Thymus (tissue), 11 donors: Measurements from ENCODE around the gene AFAP1L1. TPM values are rescaled to one million over a fixed set of nuclear protein-coding genes. Genes with fewer than 3 reads are reported as not detected.

ENCODE experiments used
- DNase-seq, 9 donors: peaks; one replicate each; pipeline ENCODE4 v3.0.0-alpha.2; 2013; ENCODE audit warnings: low spot score in 9 of 9, low read depth in 6 of 9, missing footprints in 1 of 9
- H3K27ac ChIP-seq, 2 donors: one replicate each; pipeline ENCODE4 v1.5.1; 2013; ENCODE audit warnings: control low read depth in 1 of 2, low read depth in 1 of 2, low read length in 1 of 2, mild to moderate bottlenecking in 1 of 2, moderate library complexity in 1 of 2
- H3K27me3 ChIP-seq, 2 donors: one replicate each; pipeline ENCODE4 v1.5.1; 2013; ENCODE audit warnings: low read length in 1 of 2; ENCODE audit not compliant: control insufficient read depth in 2 of 2, insufficient read depth in 1 of 2
- H3K36me3 ChIP-seq, 2 donors: one replicate each; pipeline ENCODE4 v1.5.1; 2013; ENCODE audit warnings: low read length in 1 of 2, mild to moderate bottlenecking in 1 of 2, moderate library complexity in 1 of 2; ENCODE audit not compliant: control insufficient read depth in 2 of 2, insufficient read depth in 2 of 2
- H3K4me1 ChIP-seq, 2 donors: one replicate each; pipeline ENCODE4 v1.5.1; 2013; ENCODE audit warnings: low read length in 2 of 2; ENCODE audit not compliant: control insufficient read depth in 2 of 2, insufficient read depth in 2 of 2
- H3K4me3 ChIP-seq, 2 donors: one replicate each; pipeline ENCODE4 v1.5.1; 2013; ENCODE audit warnings: low read length in 2 of 2, control low read depth in 1 of 2, mild to moderate bottlenecking in 1 of 2
- H3K9me3 ChIP-seq, 2 donors: one replicate each; pipeline ENCODE4 v1.5.1; 2013; ENCODE audit warnings: low read length in 1 of 2, mild to moderate bottlenecking in 1 of 2; ENCODE audit not compliant: control insufficient read depth in 2 of 2, insufficient read depth in 1 of 2
- WGBS: extraction: QIAGEN DNeasy Blood & Tissue Kit; methylation state at CpG from one replicate; pipeline ENCODE4 v1.1.7; 2013; 5-methylcytosine and 5-hydroxymethylcytosine counted together
- polyA plus RNA-seq: library from polyadenylated mRNA; stranded (reverse); fragments of 200-250 nt; gene quantifications from one replicate; pipeline ENCODE4 v1.2.3, GENCODE V29; 2013
- total RNA-seq: library from RNA; stranded (reverse); fragments of 120-200 nt; gene quantifications from one replicate; pipeline ENCODE4 v1.2.4, GENCODE V29; 2013
- donor health status: healthy.

The AFAP1L1 gene
- total and polyA plus RNA-seq, 2 donors: 8.0 to 12.6 TPM

DNA sequence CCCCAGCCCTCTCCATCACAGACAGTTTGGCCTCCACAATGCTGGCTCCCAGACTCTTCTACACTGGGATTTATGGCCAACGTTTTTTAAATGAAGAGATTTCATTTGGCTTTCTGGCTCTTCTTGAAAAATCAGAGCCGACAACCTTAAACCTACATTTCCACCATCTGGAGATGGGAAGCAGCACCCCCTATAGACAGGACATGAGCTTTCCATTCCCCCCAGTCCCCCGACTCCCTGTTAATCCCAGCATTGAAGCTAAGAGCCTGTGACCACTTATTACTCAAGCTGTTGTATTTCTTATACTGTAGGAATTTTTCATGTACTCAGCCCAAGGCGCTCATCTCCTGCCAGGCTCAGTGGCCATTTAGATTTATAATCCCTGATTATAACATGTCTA, 34.0 kb upstream of the AFAP1L1 start:
- DNase-seq: no peak
- H3K27ac ChIP-seq: no peak overlapping the region
- H3K36me3 ChIP-seq: no peaks in the 10 kb centered on the region
- 87% methylated on average over 4 of the region's 4 CpGs for WGBS
- no peak overlapping the region for H3K4me3 ChIP-seq
- H3K27me3 ChIP-seq: no peaks in the 10 kb centered on the region
- H3K9me3 ChIP-seq: peaks cover 0 to 8% of the 10 kb centered on the region in 2 donors
- peaks cover 17 to 26% of the 10 kb centered on the region in 2 donors for H3K4me1 ChIP-seq

GRCh38 chr5:149238540-149238939, 33.1 kb upstream of the AFAP1L1 start:
- H3K36me3 ChIP-seq: no peaks in the 10 kb centered on the region
- no peak for DNase-seq

DNA sequence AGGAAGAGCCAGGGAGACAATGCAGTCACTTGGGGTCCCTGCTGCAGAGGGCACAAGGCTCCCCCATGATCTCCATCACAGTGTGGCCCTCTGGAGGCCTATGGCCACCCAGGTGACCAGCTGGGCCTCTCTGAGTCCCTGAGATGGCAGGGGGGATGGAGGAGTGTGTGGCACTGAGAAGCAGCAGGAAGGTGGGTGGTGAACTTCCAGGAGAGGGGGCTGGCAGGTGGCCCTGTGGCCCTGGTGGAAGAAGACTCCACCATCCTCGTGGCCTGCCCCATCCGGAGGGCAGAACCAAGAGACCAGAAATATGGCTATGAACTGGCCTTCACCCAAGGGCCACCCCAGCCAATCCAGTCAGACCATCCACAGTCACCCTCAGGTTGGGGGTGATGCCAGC, 31.7 kb upstream of the AFAP1L1 start:
- Histone ChIP-seq H3K4me3 (no peak overlapping the region), H3K36me3 (no peaks in the 10 kb centered on the region), H3K27ac (peak overlapping the region; percentile 81 to 89), H3K4me1 (peaks cover 17 to 26% of the 10 kb centered on the region in 2 donors), H3K27me3 (no peaks in the 10 kb centered on the region), H3K9me3 (peaks cover 0 to 8% of the 10 kb centered on the region in 2 donors)
- DNase-seq: no peak
- 74% methylated on average over 2 of the region's 2 CpGs for WGBS

More at GRCh38 chr5:149238540-149238939, 33.1 kb upstream of the AFAP1L1 start:
- WGBS: 93% methylated on average over 2 of the region's 2 CpGs
- Histone ChIP-seq H3K27me3 (no peaks in the 10 kb centered on the region), H3K4me1 (peaks cover 17 to 26% of the 10 kb centered on the region in 2 donors), H3K4me3 (no peak overlapping the region), H3K9me3 (peaks cover 0 to 8% of the 10 kb centered on the region in 2 donors), H3K27ac (no peak overlapping the region)

GRCh38 chr5:149240354-149240998, 31.2 kb upstream of the AFAP1L1 start:
- 7% methylated on average over 13 of the region's 13 CpGs for WGBS
- Histone ChIP-seq H3K27me3 (no peaks in the 10 kb centered on the region), H3K9me3 (peaks cover 0 to 8% of the 10 kb centered on the region in 2 donors), H3K4me1 (peaks cover 17 to 26% of the 10 kb centered on the region in 2 donors), H3K36me3 (no peaks in the 10 kb centered on the region), H3K4me3 (no peak overlapping the region), H3K27ac (peak overlapping the region; percentile 81 to 89)
- peak; percentile 52 to 91 (median 69) for DNase-seq

GRCh38 chr5:149242339-149242738, 29.3 kb upstream of the AFAP1L1 start:
- Histone ChIP-seq H3K9me3 (peaks cover 0 to 8% of the 10 kb centered on the region in 2 donors), H3K36me3 (no peaks in the 10 kb centered on the region), H3K4me3 (no peak overlapping the region), H3K27me3 (no peaks in the 10 kb centered on the region), H3K27ac (no peak overlapping the region), H3K4me1 (peaks cover 17 to 26% of the 10 kb centered on the region in 2 donors)
- 79% methylated on average over 3 of the region's 3 CpGs for WGBS
- DNase-seq: no peak

GRCh38 chr5:149246906-149247305, 24.8 kb upstream of the AFAP1L1 start:
- H3K27ac ChIP-seq: no peak overlapping the region
- DNase-seq: no peak
- H3K9me3 ChIP-seq: no peaks in the 10 kb centered on the region
- H3K4me1 ChIP-seq: peaks cover under 1 to 2% of the 10 kb centered on the region in 2 donors
- H3K36me3 ChIP-seq: no peaks in the 10 kb centered on the region
- no peak overlapping the region for H3K4me3 ChIP-seq
- WGBS: 97% methylated on average over 4 of the region's 4 CpGs
- no peaks in the 10 kb centered on the region for H3K27me3 ChIP-seq

DNA sequence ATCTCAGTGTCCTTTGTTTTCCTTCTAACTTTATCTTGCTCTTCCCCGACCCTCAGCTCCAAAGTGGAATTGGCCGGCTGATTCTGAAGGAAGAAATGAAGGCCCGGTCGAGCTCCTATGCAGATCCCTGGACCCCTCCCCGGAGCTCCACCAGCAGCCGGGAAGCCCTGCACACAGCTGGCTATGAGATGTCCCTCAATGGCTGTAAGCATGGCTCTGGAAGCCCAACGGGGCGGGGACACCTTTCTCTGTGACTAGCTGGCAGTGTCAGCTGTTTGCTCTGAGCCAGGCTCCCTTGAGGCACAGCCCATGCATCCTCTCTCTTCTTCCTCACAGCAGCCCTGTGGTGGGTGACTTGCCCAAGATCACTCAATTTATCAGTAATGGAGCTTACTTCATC, 23.9 kb upstream of the AFAP1L1 start:
- no peaks in the 10 kb centered on the region for H3K36me3 ChIP-seq
- WGBS: 96% methylated on average over 8 of the region's 8 CpGs
- H3K27ac ChIP-seq: no peak overlapping the region
- no peaks in the 10 kb centered on the region for H3K27me3 ChIP-seq
- no peak for DNase-seq
- no peak overlapping the region for H3K4me3 ChIP-seq
- no peaks in the 10 kb centered on the region for H3K9me3 ChIP-seq
- H3K4me1 ChIP-seq: no peaks in the 10 kb centered on the region

DNA sequence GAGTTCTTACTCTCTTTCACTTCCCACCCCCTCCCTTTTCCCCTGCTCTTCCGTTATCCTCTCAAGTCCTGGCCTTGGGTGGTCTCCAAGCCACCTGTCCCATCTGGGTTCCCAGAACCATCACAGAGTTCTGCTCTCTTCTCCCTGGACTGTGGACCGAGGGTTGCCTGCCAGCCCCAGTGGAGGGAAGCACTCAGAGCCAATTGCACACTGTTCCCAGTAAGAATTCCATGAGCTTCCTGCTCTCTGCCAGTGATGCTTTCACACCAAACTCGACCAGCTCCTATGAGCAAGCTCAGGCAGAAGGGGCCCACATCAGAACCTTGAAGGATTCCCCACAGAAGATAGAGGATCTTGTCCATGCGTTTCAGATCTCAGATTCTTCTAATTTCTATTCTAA, 20.1 kb upstream of the AFAP1L1 start:
- no peaks in the 10 kb centered on the region for H3K4me1 ChIP-seq
- H3K9me3 ChIP-seq: no peaks in the 10 kb centered on the region
- DNase-seq: no peak
- no peak overlapping the region for H3K4me3 ChIP-seq
- H3K27ac ChIP-seq: no peak overlapping the region
- H3K36me3 ChIP-seq: no peaks in the 10 kb centered on the region
- 92% methylated on average over 4 of the region's 4 CpGs for WGBS
- H3K27me3 ChIP-seq: no peaks in the 10 kb centered on the region

DNA sequence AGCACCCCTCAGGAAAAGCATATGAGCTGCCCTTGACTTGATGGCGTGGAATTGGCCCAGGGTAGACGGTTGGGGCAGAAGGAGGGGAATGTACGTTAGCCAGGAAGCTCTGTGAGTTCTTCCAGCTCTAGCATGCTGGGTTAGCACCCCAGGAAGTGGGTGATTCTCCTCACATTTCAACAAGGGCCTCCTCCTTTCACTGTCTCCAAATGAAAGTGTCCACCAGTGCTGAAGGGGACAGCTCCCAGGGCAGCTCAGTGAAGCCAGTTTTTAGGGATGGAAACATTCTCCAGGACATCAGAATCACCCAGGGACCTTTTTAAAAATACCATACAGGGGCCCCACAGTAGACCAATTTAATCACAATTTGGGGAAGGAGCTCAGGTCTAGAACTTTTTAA, 17.2 kb upstream of the AFAP1L1 start:
- H3K4me1 ChIP-seq: no peaks in the 10 kb centered on the region
- H3K27ac ChIP-seq: no peak overlapping the region
- peak in 2 of 9 donors; percentile 18 to 29 for DNase-seq
- no peaks in the 10 kb centered on the region for H3K36me3 ChIP-seq
- no peaks in the 10 kb centered on the region for H3K9me3 ChIP-seq
- H3K4me3 ChIP-seq: no peak overlapping the region
- WGBS: 63% methylated on average over 3 of the region's 3 CpGs
- H3K27me3 ChIP-seq: no peaks in the 10 kb centered on the region
